Adipose tissue (tissue), 3 donors: ENCODE results near the gene LYPD8. TPM values are rescaled to one million over a fixed set of nuclear protein-coding genes. Genes with fewer than 3 reads are reported as not detected.

ENCODE experiments used
- H3K27ac ChIP-seq: one replicate; pipeline ENCODE4 v1.5.1; 2013; ENCODE audit warnings: low read depth, low read length
- whole genome bisulfite sequencing, 3 donors: extraction: QIAGEN DNeasy Blood & Tissue Kit; methylation state at CpG; one replicate each; pipeline ENCODE4 v1.1.7; 2013; 5-methylcytosine and 5-hydroxymethylcytosine counted together
- polyA plus RNA-seq, 3 donors: library from polyadenylated mRNA; stranded (reverse); fragments of 200-250 nt; gene quantifications; one replicate each; pipeline ENCODE4 v1.2.3, GENCODE V29; 2013
- donor health status: healthy with polysubstance abuse.
- donor health status: Bipolar disorder and iron deficiency.
- donor health status: healthy.

LYPD8 gene
- polyA plus RNA-seq, 3 donors = 0.22 TPM; not detected in 2

GRCh38 chr1:248730507-248731335, 24.8 kb downstream of the LYPD8 start:
- H3K27ac ChIP-seq = no peak overlapping the region
- 73 to 79% (median 78%) methylated on average over 13 of the region's 13 CpGs for WGBS, 3 donors

GRCh38 chr1:248714248-248714647, 41.3 kb downstream of the LYPD8 start:
- no peak overlapping the region for H3K27ac ChIP-seq
- WGBS, 3 donors = 40 to 50% (median 44%) methylated on average over 3 of the region's 3 CpGs

DNA sequence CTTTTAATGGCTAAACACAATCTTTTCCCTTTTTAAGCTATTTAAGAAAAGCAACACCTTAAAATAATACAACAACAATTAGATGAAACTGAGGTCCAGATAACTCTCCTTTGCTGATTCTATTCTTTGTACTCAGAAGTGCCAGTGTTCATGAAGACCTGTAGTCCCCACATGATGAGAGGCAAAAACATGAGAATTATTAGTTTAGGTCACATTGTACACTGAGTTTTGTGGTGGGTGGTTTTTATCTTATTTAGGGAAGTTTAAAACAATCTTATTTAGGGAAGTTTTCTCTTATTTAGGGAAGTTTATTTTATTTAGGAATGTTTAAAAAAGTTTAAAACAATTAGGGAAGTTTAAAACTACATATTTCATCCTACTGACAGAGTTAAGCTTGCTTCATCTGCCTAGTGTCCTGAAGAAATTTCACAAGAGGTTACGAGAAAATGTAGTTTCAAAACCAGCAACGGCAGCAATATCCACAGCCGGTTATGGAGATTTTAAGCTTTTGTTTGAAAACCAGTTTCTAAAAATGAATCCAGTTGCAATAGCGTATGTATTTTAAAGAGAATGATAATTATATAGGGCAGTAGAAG, 45.2 kb downstream of the LYPD8 start:
- WGBS, 3 donors = 45 to 82% (median 58%) methylated on average over 4 of the region's 4 CpGs
- no peak overlapping the region for H3K27ac ChIP-seq

- H3K27ac ChIP-seq = no peak overlapping the region
- 43 to 70% (median 55%) methylated on average over 2 of the region's 2 CpGs for WGBS, 3 donors
Observed at GRCh38 chr1:248704606-248705005, 51.0 kb downstream of the LYPD8 start.

DNA sequence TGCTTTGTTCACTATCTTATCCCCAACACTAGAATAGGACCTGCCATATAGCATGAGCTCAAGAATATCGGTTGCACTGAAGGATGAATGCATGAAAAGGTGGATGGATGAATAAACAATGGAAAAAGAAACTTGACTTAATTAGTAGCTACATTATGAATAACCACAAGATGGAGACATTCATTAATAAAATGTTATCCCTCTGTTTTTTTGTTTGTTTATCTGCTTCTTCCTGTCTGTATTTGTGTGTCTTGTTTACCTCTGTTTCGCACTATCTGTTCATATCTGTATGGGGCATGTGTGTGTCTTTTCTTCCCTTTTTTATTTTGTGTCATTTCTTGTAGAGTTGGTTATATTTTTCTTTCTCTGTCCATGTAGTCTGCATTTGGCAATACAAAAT, 51.9 kb downstream of the LYPD8 start:
- H3K27ac ChIP-seq = no peak overlapping the region
- 36 to 84% (median 84%) methylated on average over 2 of the region's 2 CpGs for WGBS, 3 donors

DNA sequence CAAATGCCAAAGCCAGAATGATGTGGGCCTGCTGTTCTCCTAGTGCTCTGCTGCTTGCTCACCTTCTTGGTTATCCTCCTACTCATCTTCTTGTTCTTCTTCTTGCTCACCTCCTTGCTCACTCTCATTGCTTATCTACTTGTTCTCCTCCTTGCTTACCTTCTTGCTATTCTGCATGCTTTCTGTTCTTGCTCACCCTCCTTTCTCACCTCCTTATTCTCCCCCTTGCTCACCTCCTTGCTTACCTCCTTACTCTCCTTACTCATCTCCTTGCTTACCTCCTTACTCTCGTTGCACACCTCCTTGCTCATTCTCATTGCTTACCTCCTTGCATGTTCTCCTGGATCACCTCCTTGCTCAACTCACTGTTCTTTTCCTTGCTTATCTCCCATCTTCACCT, 52.8 kb downstream of the LYPD8 start, which contains the start of gene OR14I1:
Gene OR14I1, minus strand, starts transcription at position 53 of the 400 bp plus-strand sequence.
- WGBS, 3 donors = 44 to 74% (median 72%) methylated on average over 1 of the region's 1 CpG
- no peak within 1 kb of the TSS for H3K27ac ChIP-seq

DNA sequence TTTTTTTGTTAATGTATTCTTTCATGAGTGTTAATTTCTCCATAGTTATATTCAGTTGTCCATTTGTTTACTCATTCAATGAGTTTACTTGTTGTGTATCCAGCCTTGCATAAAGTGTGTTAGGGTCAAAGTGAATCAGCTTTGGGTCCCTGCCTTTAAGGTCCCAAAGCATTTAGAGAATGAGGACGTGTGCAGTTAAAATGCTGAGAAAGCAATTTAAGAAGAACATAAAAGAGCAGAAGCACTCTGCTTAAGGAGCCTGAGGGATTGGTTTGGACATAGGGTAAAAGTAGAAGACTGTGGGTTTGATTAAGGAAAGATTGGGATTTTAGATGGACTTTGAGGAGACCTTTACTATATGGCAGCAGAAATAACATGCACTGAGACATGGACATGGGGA, 56.5 kb downstream of the LYPD8 start:
- 42 to 68% (median 47%) methylated on average over 1 of the region's 1 CpG for WGBS, 3 donors
- no peak overlapping the region for H3K27ac ChIP-seq

DNA sequence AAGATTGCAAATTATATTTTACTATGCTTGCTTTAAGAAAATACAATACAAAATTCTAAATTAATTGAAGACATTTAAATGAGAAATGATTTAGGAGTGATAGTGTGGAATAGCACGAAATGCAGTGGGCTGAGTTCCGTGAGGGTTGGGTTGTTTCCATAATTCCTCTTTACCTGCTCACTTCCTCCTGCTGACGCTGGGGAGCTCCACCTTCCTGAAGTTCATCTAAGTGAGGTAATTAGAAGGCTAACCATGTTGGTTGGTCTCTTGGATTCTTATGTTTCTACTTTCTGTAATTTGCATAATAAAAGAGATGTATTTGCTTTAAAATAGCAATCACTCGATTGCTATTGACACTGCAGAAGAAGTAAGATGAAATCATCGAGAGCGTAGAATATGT, 57.7 kb downstream of the LYPD8 start:
- no peak overlapping the region for H3K27ac ChIP-seq
- 69 to 77% (median 71%) methylated on average over 6 of the region's 6 CpGs for WGBS, 3 donors

DNA sequence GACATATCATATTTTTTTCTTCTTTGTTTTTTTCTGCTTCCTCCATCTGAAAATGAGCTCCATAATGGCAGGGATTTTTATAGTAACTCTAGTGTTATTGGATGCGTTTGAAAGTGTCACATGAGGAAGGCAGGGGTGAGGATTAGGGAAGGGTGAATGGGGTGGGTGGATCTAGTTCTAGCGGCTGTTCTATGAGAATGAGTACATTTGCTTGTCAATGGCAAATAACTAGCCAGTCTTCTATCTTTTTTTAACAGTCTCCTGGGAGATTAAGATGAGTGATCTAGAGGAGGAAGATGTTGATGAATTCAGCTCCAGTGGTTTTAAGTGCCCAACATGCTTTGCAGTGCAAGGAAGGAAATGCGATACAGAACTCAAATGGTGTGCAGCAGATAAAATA, 58.8 kb downstream of the LYPD8 start:
- 76 to 80% (median 80%) methylated on average over 3 of the region's 3 CpGs for WGBS, 3 donors
- H3K27ac ChIP-seq = no peak overlapping the region

- WGBS, 3 donors = 52 to 63% (median 61%) methylated on average over 3 of the region's 3 CpGs
- no peak overlapping the region for H3K27ac ChIP-seq
Observed at GRCh38 chr1:248696261-248696660, 59.3 kb downstream of the LYPD8 start.

GRCh38 chr1:248695451-248696132, 60.0 kb downstream of the LYPD8 start:
- H3K27ac ChIP-seq = no peak overlapping the region
- WGBS, 3 donors = 83 to 91% (median 89%) methylated on average over 13 of the region's 13 CpGs

- no peak overlapping the region for H3K27ac ChIP-seq
- 61 to 80% (median 75%) methylated on average over 43 to 51 of the region's 51 CpGs for WGBS, 3 donors
Observed at GRCh38 chr1:248691567-248692155, 63.9 kb downstream of the LYPD8 start.

Other genes with a start within 250 kb of the LYPD8 start
- gene OR2G6, start 247.7 kb downstream of the LYPD8 start, polyA plus RNA-seq = not detected
- not detected for gene OR2T29, start 193.0 kb downstream of the LYPD8 start, polyA plus RNA-seq
- gene OR2T34, start 181.0 kb downstream of the LYPD8 start, polyA plus RNA-seq = not detected
- gene OR2T10, start 158.1 kb downstream of the LYPD8 start, polyA plus RNA-seq = not detected
- gene OR2T11, start 120.7 kb downstream of the LYPD8 start, polyA plus RNA-seq = not detected
- not detected for gene OR2T35, start 110.5 kb downstream of the LYPD8 start, polyA plus RNA-seq
- gene OR2T27, start 100.2 kb downstream of the LYPD8 start, polyA plus RNA-seq = not detected
- not detected for gene OR14I1, start 53.0 kb downstream of the LYPD8 start, polyA plus RNA-seq
- 10 to 100 TPM in 2 of 3 donors, 1 to 10 TPM in 1; 6.8 to 16.1 (median 12.4) TPM for gene SH3BP5L, start 70.2 kb upstream of the LYPD8 start, polyA plus RNA-seq
- 10 to 100 TPM in 2 of 3 donors, 1 to 10 TPM in 1; 9.2 to 18.3 (median 12.7) TPM for gene ZNF672, start 82.5 kb upstream of the LYPD8 start, polyA plus RNA-seq
- 10 to 100 TPM; 18.3 to 30.4 (median 25.3) TPM for gene ZNF692, start 103.3 kb upstream of the LYPD8 start, polyA plus RNA-seq
- 1 to 10 TPM; 2.0 to 2.3 (median 2.2) TPM for gene PGBD2, start 150.5 kb upstream of the LYPD8 start, polyA plus RNA-seq